OCI-LY1 (cell line): ENCODE measurements around the gene SALL1.

ENCODE experiments used
- H2AFZ ChIP-seq: fragments of 200-600 bp; sonication (generic), shearing (Covaris generic); 2 replicates; pipeline ENCODE4 v1.6.0; 2014; ENCODE audit warnings: antibody characterized with exemption, mild to moderate bottlenecking, low read length
- H3F3A ChIP-seq: fragments of 200-600 bp; sonication (generic), shearing (Covaris generic); 2 replicates; pipeline ENCODE4 v1.6.0; 2014; ENCODE audit warnings: mild to moderate bottlenecking, antibody characterized with exemption, low read length, moderate library complexity; ENCODE audit not compliant: insufficient read depth
- H3K27ac ChIP-seq: fragments of 200-600 bp; sonication (generic); 2 replicates; pipeline ENCODE4 v1.5.1; 2014; ENCODE audit warnings: low read length, mixed run types, mild to moderate bottlenecking, low read depth; ENCODE audit not compliant: poor library complexity, severe bottlenecking
- H3K27me3 ChIP-seq: fragments of 200-600 bp; sonication (generic); 2 replicates; pipeline ENCODE4 v1.6.0; 2014; ENCODE audit warnings: antibody characterized with exemption, mild to moderate bottlenecking, low read length, moderate library complexity; ENCODE audit not compliant: insufficient read depth
- H3K36me3 ChIP-seq: fragments of 200-600 bp; sonication (generic); 2 replicates; pipeline ENCODE4 v1.6.1; 2014; ENCODE audit warnings: mild to moderate bottlenecking, antibody characterized with exemption, low read length, moderate library complexity, mixed read lengths; ENCODE audit not compliant: insufficient read depth
- H3K4me1 ChIP-seq: fragments of 200-600 bp; sonication (generic); 2 replicates; pipeline ENCODE4 v1.5.1; 2014; ENCODE audit warnings: mild to moderate bottlenecking, low read length, moderate library complexity; ENCODE audit not compliant: insufficient read depth, severe bottlenecking
- H3K4me2 ChIP-seq: fragments of 200-600 bp; sonication (generic), shearing (Covaris generic); 2 replicates; pipeline ENCODE4 v1.6.1; 2014; ENCODE audit warnings: low read length
- H3K4me3 ChIP-seq: fragments of 200-600 bp; sonication (generic); 2 replicates; pipeline ENCODE4 v1.5.1; 2014; ENCODE audit warnings: low read length, low read depth, mild to moderate bottlenecking, mixed read lengths; ENCODE audit not compliant: poor library complexity, severe bottlenecking
- H3K79me2 ChIP-seq: fragments of 200-600 bp; shearing (Covaris generic); 2 replicates; pipeline ENCODE4 v1.6.1; 2016; ENCODE audit warnings: mixed run types, low read length, mixed read lengths; ENCODE audit not compliant: insufficient read depth
- H3K9ac ChIP-seq: fragments of 200-600 bp; sonication (generic), shearing (Covaris generic); 2 replicates; pipeline ENCODE4 v1.6.1; 2014; ENCODE audit warnings: mild to moderate bottlenecking, low read length, mixed read lengths
- H3K9me2 ChIP-seq: fragments of 200-600 bp; sonication (generic), shearing (Covaris generic); 2 replicates; pipeline ENCODE4 v1.6.1; 2014; ENCODE audit warnings: low read depth, mild to moderate bottlenecking, low read length, mixed read lengths
- H3K9me3 ChIP-seq: fragments of 200-600 bp; shearing (Covaris generic); 2 replicates; pipeline ENCODE4 v1.6.1; 2014; ENCODE audit warnings: low read length, mixed read lengths
- H4K20me1 ChIP-seq: fragments of 200-600 bp; sonication (generic), shearing (Covaris generic); 2 replicates; pipeline ENCODE4 v1.6.0; 2016; ENCODE audit warnings: mild to moderate bottlenecking, low read length; ENCODE audit not compliant: insufficient read depth
- EZH2 ChIP-seq: fragments of 200-600 bp; sonication (generic), shearing (Covaris generic); IDR thresholded peaks from 2 replicates; pipeline ENCODE4 v1.8.0; 2017; ENCODE audit warnings: borderline replicate concordance, mixed run types, mild to moderate bottlenecking, antibody characterized with exemption, low read length, moderate library complexity, mixed read lengths
- TF ChIP-seq, protein P1 (sequence below): fragments of 200-600 bp; sonication (generic), shearing (Covaris generic); IDR thresholded peaks from 2 replicates; pipeline ENCODE4 v1.5.1; 2017; ENCODE audit warnings: mild to moderate bottlenecking, antibody characterized with exemption, low read length, moderate library complexity, mixed read lengths

SALL1 gene

DNA sequence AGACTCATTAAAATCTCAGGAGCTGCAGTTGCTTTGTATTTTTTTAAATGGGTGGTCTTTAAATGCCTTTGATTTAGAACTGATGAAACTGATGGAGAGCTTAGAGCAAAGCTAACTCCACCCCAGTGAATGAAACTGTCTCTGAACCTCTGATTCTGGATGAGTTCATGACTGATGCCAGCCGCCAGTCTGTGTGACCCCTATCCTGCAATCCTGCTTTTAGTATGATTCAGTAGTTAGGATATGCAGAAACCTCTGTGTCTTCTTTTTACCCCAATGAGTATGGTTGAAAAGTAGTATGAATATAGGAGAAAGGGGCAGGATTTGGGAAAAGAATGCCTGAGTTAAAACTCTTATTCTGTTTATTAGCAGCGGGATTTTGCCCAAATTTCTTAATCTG is 12.3 kb upstream of the SALL1 start:
- no peaks in the 10 kb centered on the region for H3K4me1 ChIP-seq
- no peak overlapping the region for H3K4me2 ChIP-seq
- no peak overlapping the region for H3K4me3 ChIP-seq
- H2AFZ ChIP-seq: no peak overlapping the region
- no peaks in the 10 kb centered on the region for H3F3A ChIP-seq
- TF ChIP-seq, protein P1, sequence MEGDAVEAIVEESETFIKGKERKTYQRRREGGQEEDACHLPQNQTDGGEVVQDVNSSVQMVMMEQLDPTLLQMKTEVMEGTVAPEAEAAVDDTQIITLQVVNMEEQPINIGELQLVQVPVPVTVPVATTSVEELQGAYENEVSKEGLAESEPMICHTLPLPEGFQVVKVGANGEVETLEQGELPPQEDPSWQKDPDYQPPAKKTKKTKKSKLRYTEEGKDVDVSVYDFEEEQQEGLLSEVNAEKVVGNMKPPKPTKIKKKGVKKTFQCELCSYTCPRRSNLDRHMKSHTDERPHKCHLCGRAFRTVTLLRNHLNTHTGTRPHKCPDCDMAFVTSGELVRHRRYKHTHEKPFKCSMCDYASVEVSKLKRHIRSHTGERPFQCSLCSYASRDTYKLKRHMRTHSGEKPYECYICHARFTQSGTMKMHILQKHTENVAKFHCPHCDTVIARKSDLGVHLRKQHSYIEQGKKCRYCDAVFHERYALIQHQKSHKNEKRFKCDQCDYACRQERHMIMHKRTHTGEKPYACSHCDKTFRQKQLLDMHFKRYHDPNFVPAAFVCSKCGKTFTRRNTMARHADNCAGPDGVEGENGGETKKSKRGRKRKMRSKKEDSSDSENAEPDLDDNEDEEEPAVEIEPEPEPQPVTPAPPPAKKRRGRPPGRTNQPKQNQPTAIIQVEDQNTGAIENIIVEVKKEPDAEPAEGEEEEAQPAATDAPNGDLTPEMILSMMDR: no peak
- TF ChIP-seq EZH2: no peak
- no peak overlapping the region for H3K9ac ChIP-seq
- no peaks in the 10 kb centered on the region for H3K9me3 ChIP-seq
- H3K27me3 ChIP-seq: no peaks in the 10 kb centered on the region
- no peaks in the 10 kb centered on the region for H3K9me2 ChIP-seq
- no peaks in the 10 kb centered on the region for H4K20me1 ChIP-seq
- no peak overlapping the region for H3K27ac ChIP-seq
- H3K36me3 ChIP-seq: no peaks in the 10 kb centered on the region
- no peaks in the 10 kb centered on the region for H3K79me2 ChIP-seq

DNA sequence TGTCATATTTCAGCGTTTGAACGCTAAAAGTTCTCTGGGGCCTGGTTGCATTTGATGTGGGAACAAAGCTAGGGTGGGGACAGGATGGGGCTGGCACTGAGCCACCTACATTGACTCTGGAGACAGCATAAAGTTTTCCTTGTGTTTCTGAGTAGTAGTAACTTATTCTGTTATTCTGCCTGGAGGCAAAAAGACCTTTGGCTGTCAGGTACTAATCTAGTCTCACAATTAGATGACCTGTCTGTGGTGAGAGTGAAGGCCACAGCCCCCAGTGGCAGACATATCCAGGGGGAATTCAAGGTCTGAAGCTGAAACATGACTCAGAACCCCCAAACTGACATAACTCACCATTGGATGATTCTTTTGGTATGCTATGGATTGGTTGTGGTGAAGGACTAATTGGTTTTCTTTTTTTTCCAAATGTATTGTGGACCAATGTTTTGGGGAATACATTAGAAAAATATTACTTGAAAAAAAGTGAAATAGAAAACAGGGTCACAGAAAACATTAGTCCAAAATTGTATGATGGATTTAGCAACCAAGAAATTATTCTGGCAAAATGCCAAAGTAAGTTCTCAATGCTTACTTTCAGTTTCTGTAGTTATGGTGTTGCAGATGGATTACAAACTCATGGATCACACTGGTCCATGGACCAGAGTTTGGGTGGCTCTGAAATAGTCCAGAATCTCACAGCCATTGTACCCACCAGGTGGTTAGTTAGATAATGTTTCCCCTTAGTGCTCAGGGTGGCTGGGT is 10.5 kb upstream of the SALL1 start:
- no peaks in the 10 kb centered on the region for H3F3A ChIP-seq
- H4K20me1 ChIP-seq: no peaks in the 10 kb centered on the region
- H3K4me2 ChIP-seq: no peak overlapping the region
- H2AFZ ChIP-seq: no peak overlapping the region
- no peak overlapping the region for H3K4me3 ChIP-seq
- H3K9me2 ChIP-seq: no peaks in the 10 kb centered on the region
- no peaks in the 10 kb centered on the region for H3K9me3 ChIP-seq
- no peaks in the 10 kb centered on the region for H3K4me1 ChIP-seq
- no peaks in the 10 kb centered on the region for H3K79me2 ChIP-seq
- no peak overlapping the region for H3K9ac ChIP-seq
- TF ChIP-seq EZH2: no peak
- TF ChIP-seq, protein P1: no peak
- no peaks in the 10 kb centered on the region for H3K27me3 ChIP-seq
- H3K27ac ChIP-seq: no peak overlapping the region
- H3K36me3 ChIP-seq: no peaks in the 10 kb centered on the region

DNA sequence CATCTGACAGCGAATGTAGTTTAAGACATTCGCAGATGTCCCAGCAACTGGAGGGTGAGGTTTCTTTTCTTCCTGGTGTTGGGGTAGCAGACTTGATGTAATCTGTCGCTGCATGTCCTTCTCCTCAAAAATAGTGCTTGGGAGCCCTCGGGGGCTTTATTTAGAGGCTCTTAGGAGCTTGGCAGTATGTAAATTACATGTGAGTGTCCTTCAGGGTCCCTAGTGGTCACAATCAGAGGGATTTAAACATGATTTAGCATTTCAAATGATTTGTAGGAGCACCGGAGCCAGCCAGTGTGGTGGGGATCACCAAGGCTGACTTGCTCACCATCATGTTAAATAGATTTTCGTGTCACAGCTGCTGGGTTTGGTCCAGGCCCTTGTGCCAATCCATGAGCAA is 8.8 kb upstream of the SALL1 start:
- Histone ChIP-seq H3K4me1 (no peaks in the 10 kb centered on the region), H3F3A (no peaks in the 10 kb centered on the region), H3K36me3 (no peaks in the 10 kb centered on the region), H3K4me2 (no peak overlapping the region), H2AFZ (no peak overlapping the region), H3K9me3 (no peaks in the 10 kb centered on the region), H3K9ac (no peak overlapping the region), H4K20me1 (no peaks in the 10 kb centered on the region), H3K4me3 (no peak overlapping the region), H3K27ac (no peak overlapping the region), H3K79me2 (no peaks in the 10 kb centered on the region), H3K27me3 (no peaks in the 10 kb centered on the region), H3K9me2 (no peaks in the 10 kb centered on the region)
- TF ChIP-seq EZH2: no peak
- TF ChIP-seq, protein P1: no peak
